Liver (tissue), 9 donors: Measurements from ENCODE around the gene ARAF. TPM values are rescaled to one million over a fixed set of nuclear protein-coding genes. Genes with fewer than 3 reads are reported as not detected.

Experiments
- DNase-seq: peaks from one replicate; pipeline ENCODE4 v3.0.0-alpha.2; 2017; ENCODE audit warnings: low spot score
- H3K27ac ChIP-seq, 2 donors: one replicate each; pipeline ENCODE4 v1.7.0; 2013; ENCODE audit warnings: inconsistent platforms in 2 of 2, low read length in 2 of 2, control low read depth in 1 of 2, low read depth in 1 of 2, mild to moderate bottlenecking in 1 of 2
- H3K27me3 ChIP-seq, 4 donors: one replicate each; pipeline versions ENCODE4 v1.6.1 to v1.7.0; 2013; ENCODE audit warnings: low read length in 3 of 4, inconsistent platforms in 1 of 4, mild to moderate bottlenecking in 1 of 4, moderate library complexity in 1 of 4; ENCODE audit not compliant: control insufficient read depth in 4 of 4, insufficient read depth in 4 of 4
- H3K36me3 ChIP-seq, 4 donors: one replicate each; pipeline versions ENCODE4 v1.6.1 to v1.7.0; 2013; ENCODE audit warnings: low read length in 3 of 4, mild to moderate bottlenecking in 3 of 4, low read depth in 1 of 4, moderate library complexity in 1 of 4; ENCODE audit not compliant: control insufficient read depth in 4 of 4, insufficient read depth in 3 of 4
- H3K4me1 ChIP-seq, 4 donors: one replicate each; pipeline versions ENCODE4 v1.6.1 to v1.7.0; 2013; ENCODE audit warnings: low read length in 3 of 4, mild to moderate bottlenecking in 3 of 4, moderate library complexity in 1 of 4; ENCODE audit not compliant: control insufficient read depth in 4 of 4, insufficient read depth in 4 of 4
- H3K4me3 ChIP-seq, 3 donors: one replicate each; pipeline versions ENCODE4 v1.6.1 to v1.7.0; 2013; ENCODE audit warnings: low read length in 3 of 3, control low read depth in 1 of 3, low read depth in 1 of 3, mild to moderate bottlenecking in 1 of 3
- H3K9ac ChIP-seq, 2 donors: one replicate each; pipeline ENCODE4 v1.7.0; 2013; ENCODE audit warnings: low read length in 2 of 2, mild to moderate bottlenecking in 2 of 2, moderate library complexity in 2 of 2, control low read depth in 1 of 2, low read depth in 1 of 2
- H3K9me3 ChIP-seq, 4 donors: one replicate each; pipeline versions ENCODE4 v1.6.1 to v1.7.0; 2013; ENCODE audit warnings: low read length in 3 of 4; ENCODE audit not compliant: control insufficient read depth in 4 of 4
- EGR1 ChIP-seq, 2 donors: IDR thresholded peaks; 2 replicates each; pipeline ENCODE4 v1.6.1; 2016 to 2018; ENCODE audit warnings: antibody characterized with exemption in 2 of 2, low read depth in 2 of 2
- FOXA1 ChIP-seq: IDR thresholded peaks from 2 replicates; pipeline ENCODE4 v1.6.1; 2016; ENCODE audit warnings: antibody characterized with exemption
- HNF4G ChIP-seq: IDR thresholded peaks from 2 replicates; pipeline ENCODE4 v1.6.1; 2016; ENCODE audit warnings: antibody characterized with exemption
- JUND ChIP-seq, 2 donors: IDR thresholded peaks; 2 replicates each; pipeline ENCODE4 v1.6.1; 2016; ENCODE audit warnings: antibody characterized with exemption in 2 of 2
- RAD21 ChIP-seq, 2 donors: IDR thresholded peaks; 2 replicates each; pipeline ENCODE4 v1.6.1; 2016; ENCODE audit warnings: antibody characterized with exemption in 2 of 2, mild to moderate bottlenecking in 2 of 2
- YY1 ChIP-seq: IDR thresholded peaks from 2 replicates; pipeline ENCODE4 v1.6.1; 2016; ENCODE audit warnings: antibody characterized with exemption, mild to moderate bottlenecking
- WGBS: extraction: QIAGEN DNeasy Blood & Tissue Kit; methylation state at CpG from one replicate; pipeline ENCODE4 v1.1.7; 2013; 5-methylcytosine and 5-hydroxymethylcytosine counted together
- polyA plus RNA-seq, 2 donors: library from polyadenylated mRNA; stranded (reverse) in 1 of 2; unstranded in 1 of 2; fragments of 200-250 nt in 1 of 2; fragments of >200 nt in 1 of 2; fragmentation: Nextera tagmentation in 1 of 2; extraction: Ambion mirVana in 1 of 2; gene quantifications; one replicate each; pipeline versions ENCODE4 v1.2.1 to v1.2.3, GENCODE V29; 2013 to 2015
- total RNA-seq, 2 donors: library from RNA; depleted of rRNA; stranded (reverse); fragments of >200 nt; gene quantifications; one replicate each; pipeline ENCODE4 v1.2.3, GENCODE V29; 2014
- TF ChIP-seq, protein P1 (sequence below): IDR thresholded peaks from 2 replicates; pipeline ENCODE4 v1.6.1; 2016; ENCODE audit warnings: antibody characterized with exemption
- TF ChIP-seq, protein P2 (sequence below): IDR thresholded peaks from 2 replicates; pipeline ENCODE4 v1.6.1; 2016; ENCODE audit warnings: antibody characterized with exemption
- TF ChIP-seq, protein P3 (sequence below): IDR thresholded peaks from 2 replicates; pipeline ENCODE4 v1.6.1; 2016; ENCODE audit warnings: antibody characterized with exemption, mild to moderate bottlenecking
- TF ChIP-seq, protein P4 (sequence below): fragments of 150-350 bp; IDR thresholded peaks from 2 replicates; pipeline ENCODE4 v1.5.1; 2017; ENCODE audit warnings: improper control_type of control experiment, low read depth, low read length; ENCODE audit not compliant: missing input control
- donor health status: healthy.
- donor health status: healthy.
- donor health status: healthy.
- donor health status: healthy.
- donor health status: healthy.

ARAF gene
- total and polyA plus RNA-seq, 4 donors, result 16.2 to 59.8 (median 38.9) TPM

DNA sequence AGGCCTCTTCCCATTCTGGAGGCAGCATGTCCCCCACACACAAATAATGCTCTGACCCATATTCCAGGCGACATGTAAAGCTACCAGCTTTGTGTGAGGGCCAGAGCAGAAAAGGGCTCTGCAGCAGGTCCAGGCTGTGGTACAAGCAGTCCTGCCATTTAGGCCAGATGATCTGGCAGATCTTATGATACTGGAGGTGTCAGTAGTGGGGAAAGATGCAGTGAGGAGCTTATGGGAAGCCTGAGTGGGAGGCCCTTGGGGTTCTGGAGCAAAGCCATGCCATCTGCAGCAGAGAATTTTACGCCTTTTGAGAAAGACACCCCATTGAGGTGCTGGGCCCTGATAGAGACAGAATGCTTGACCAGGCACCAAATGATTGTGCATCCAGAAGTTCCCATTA, 50.9 kb downstream of the ARAF start (continued):
- TF ChIP-seq, protein P1, sequence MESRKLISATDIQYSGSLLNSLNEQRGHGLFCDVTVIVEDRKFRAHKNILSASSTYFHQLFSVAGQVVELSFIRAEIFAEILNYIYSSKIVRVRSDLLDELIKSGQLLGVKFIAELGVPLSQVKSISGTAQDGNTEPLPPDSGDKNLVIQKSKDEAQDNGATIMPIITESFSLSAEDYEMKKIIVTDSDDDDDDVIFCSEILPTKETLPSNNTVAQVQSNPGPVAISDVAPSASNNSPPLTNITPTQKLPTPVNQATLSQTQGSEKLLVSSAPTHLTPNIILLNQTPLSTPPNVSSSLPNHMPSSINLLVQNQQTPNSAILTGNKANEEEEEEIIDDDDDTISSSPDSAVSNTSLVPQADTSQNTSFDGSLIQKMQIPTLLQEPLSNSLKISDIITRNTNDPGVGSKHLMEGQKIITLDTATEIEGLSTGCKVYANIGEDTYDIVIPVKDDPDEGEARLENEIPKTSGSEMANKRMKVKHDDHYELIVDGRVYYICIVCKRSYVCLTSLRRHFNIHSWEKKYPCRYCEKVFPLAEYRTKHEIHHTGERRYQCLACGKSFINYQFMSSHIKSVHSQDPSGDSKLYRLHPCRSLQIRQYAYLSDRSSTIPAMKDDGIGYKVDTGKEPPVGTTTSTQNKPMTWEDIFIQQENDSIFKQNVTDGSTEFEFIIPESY, result no peak

DNA sequence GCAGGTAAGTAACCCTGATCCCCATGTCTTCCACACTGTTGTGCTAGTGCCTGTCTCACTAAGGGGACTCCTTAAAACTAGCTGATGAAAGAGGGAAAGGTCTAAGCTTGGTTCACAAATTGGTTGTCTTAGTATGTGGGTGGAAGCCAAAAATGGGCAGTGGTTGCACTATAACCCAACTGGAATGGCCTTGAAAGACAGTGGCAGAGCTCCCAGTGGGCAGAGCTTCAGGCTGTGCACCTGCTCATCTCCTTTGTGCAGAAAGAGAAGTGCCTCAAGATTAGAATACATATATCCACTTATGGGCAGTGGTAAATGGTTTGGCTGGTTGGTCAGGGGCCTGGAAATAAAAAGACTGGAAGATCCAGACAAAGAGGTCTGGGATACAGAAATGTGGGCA, 51.4 kb downstream of the ARAF start:
- Histone ChIP-seq H3K4me3 (no peak overlapping the region), H3K27ac (no peak overlapping the region), H3K36me3 (no peaks in the 10 kb centered on the region), H3K27me3 (no peaks in the 10 kb centered on the region), H3K9ac (no peak overlapping the region), H3K9me3 (no peaks in the 10 kb centered on the region), H3K4me1 (no peaks in the 10 kb centered on the region)
- TF ChIP-seq HNF4G, result no peak
- TF ChIP-seq JUND (IDR thresholded peaks at IDR 0.05), result no peak
- TF ChIP-seq YY1, result no peak
- TF ChIP-seq, protein P2, sequence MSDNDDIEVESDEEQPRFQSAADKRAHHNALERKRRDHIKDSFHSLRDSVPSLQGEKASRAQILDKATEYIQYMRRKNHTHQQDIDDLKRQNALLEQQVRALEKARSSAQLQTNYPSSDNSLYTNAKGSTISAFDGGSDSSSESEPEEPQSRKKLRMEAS, result no peak
- no peak for TF ChIP-seq RAD21 (IDR thresholded peaks at IDR 0.05)
- TF ChIP-seq, protein P3, sequence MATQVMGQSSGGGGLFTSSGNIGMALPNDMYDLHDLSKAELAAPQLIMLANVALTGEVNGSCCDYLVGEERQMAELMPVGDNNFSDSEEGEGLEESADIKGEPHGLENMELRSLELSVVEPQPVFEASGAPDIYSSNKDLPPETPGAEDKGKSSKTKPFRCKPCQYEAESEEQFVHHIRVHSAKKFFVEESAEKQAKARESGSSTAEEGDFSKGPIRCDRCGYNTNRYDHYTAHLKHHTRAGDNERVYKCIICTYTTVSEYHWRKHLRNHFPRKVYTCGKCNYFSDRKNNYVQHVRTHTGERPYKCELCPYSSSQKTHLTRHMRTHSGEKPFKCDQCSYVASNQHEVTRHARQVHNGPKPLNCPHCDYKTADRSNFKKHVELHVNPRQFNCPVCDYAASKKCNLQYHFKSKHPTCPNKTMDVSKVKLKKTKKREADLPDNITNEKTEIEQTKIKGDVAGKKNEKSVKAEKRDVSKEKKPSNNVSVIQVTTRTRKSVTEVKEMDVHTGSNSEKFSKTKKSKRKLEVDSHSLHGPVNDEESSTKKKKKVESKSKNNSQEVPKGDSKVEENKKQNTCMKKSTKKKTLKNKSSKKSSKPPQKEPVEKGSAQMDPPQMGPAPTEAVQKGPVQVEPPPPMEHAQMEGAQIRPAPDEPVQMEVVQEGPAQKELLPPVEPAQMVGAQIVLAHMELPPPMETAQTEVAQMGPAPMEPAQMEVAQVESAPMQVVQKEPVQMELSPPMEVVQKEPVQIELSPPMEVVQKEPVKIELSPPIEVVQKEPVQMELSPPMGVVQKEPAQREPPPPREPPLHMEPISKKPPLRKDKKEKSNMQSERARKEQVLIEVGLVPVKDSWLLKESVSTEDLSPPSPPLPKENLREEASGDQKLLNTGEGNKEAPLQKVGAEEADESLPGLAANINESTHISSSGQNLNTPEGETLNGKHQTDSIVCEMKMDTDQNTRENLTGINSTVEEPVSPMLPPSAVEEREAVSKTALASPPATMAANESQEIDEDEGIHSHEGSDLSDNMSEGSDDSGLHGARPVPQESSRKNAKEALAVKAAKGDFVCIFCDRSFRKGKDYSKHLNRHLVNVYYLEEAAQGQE, result no peak
- TF ChIP-seq EGR1 (IDR thresholded peaks at IDR 0.05; ENCODE audit: low read depth in 2 of 2), result no peak
- DNase-seq, result no peak

DNA sequence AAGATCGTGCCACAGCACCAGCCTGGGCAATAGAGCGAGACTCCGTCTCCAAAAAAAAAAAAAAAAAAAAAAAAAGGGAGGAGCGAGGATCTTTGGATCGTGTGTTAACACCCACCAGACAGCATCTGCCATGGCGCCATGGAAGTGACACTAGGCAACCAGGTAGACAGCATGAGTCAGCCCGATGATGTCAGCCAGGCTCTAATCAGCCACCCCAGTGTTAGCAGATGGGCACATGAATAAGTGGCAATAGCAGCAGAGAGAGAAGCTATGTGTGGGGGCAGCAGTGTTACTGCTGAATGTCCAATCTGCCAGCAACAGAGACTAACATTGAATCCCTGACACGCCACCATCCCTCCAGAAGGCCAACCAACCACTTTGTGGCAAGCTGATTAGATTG, 52.1 kb downstream of the ARAF start:
- H3K4me3 ChIP-seq, result no peak overlapping the region
- DNase-seq, result no peak
- 94% methylated on average over 8 of the region's 8 CpGs for WGBS
- no peaks in the 10 kb centered on the region for H3K4me1 ChIP-seq
- no peaks in the 10 kb centered on the region for H3K36me3 ChIP-seq
- H3K27me3 ChIP-seq, result no peaks in the 10 kb centered on the region
- no peak for TF ChIP-seq YY1
- TF ChIP-seq, protein P2, result no peak
- no peak for TF ChIP-seq FOXA1
- no peak for TF ChIP-seq EGR1 (IDR thresholded peaks at IDR 0.05; ENCODE audit: low read depth in 2 of 2)
- TF ChIP-seq, protein P4, sequence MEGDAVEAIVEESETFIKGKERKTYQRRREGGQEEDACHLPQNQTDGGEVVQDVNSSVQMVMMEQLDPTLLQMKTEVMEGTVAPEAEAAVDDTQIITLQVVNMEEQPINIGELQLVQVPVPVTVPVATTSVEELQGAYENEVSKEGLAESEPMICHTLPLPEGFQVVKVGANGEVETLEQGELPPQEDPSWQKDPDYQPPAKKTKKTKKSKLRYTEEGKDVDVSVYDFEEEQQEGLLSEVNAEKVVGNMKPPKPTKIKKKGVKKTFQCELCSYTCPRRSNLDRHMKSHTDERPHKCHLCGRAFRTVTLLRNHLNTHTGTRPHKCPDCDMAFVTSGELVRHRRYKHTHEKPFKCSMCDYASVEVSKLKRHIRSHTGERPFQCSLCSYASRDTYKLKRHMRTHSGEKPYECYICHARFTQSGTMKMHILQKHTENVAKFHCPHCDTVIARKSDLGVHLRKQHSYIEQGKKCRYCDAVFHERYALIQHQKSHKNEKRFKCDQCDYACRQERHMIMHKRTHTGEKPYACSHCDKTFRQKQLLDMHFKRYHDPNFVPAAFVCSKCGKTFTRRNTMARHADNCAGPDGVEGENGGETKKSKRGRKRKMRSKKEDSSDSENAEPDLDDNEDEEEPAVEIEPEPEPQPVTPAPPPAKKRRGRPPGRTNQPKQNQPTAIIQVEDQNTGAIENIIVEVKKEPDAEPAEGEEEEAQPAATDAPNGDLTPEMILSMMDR, result no peak
- H3K9ac ChIP-seq, result no peak overlapping the region
- H3K27ac ChIP-seq, result no peak overlapping the region
- H3K9me3 ChIP-seq, result no peaks in the 10 kb centered on the region
